ENCODE measurements around the gene ATP6V0E2.

The ATP6V0E2 gene

GRCh38 chr7:149846021-149846420 is 27.7 kb upstream of the ATP6V0E2 start:
- TF ChIP-seq CTCF (IDR thresholded peaks at IDR 0.05; ENCODE audit: low read depth, low read length, poor library complexity, severe bottlenecking): no peak
- TF ChIP-seq EZH2phosphoT487 (IDR thresholded peaks at IDR 0.05; ENCODE audit: borderline replicate concordance, low read length): no peak
- Histone ChIP-seq H3K27ac (ENCODE audit: low read depth, low read length) (no peak overlapping the region), H3K4me2 (ENCODE audit: low read length) (no peak overlapping the region), H3K36me3 (ENCODE audit: control insufficient read depth, low read length) (no peaks in the 10 kb centered on the region), H3K9me3 (ENCODE audit: control insufficient read depth, insufficient read depth, low read length) (no peaks in the 10 kb centered on the region), H3K4me3 (ENCODE audit: low read length) (no peak overlapping the region), H3K4me1 (ENCODE audit: control insufficient read depth, low read length) (peaks cover 11% of the 10 kb centered on the region), H3K79me2 (ENCODE audit: control insufficient read depth, low read length) (no peaks in the 10 kb centered on the region), H4K20me1 (ENCODE audit: control insufficient read depth, insufficient read depth, low read depth, low read length) (no peaks in the 10 kb centered on the region), H3K9me2 (replicated peaks; ENCODE audit: control insufficient read depth, low read length) (no peaks in the 10 kb centered on the region), H3F3A (ENCODE audit: control insufficient read depth, insufficient read depth) (no peaks in the 10 kb centered on the region; the same call in none of the 2 replicates), H3K27me3 (ENCODE audit: control insufficient read depth, low read length) (peaks cover 5% of the 10 kb centered on the region; the same call in 1 of the 2 replicates)

GRCh38 chr7:149846436-149847046 is 27.2 kb upstream of the ATP6V0E2 start:
- no peaks in the 10 kb centered on the region; the same call in none of the 2 replicates for H3F3A ChIP-seq (ENCODE audit: control insufficient read depth, insufficient read depth)
- peaks cover 11% of the 10 kb centered on the region for H3K4me1 ChIP-seq (ENCODE audit: control insufficient read depth, low read length)
- no peak overlapping the region for H3K27ac ChIP-seq (ENCODE audit: low read depth, low read length)
- peaks cover 5% of the 10 kb centered on the region; the same call in 1 of the 2 replicates for H3K27me3 ChIP-seq (ENCODE audit: control insufficient read depth, low read length)
- TF ChIP-seq EZH2phosphoT487 (IDR thresholded peaks at IDR 0.05; ENCODE audit: borderline replicate concordance, low read length): no peak
- no peak for TF ChIP-seq CTCF (IDR thresholded peaks at IDR 0.05; ENCODE audit: low read depth, low read length, poor library complexity, severe bottlenecking)
- peak overlapping the region; percentile 2; the same call in 1 of the 2 replicates for H3K4me2 ChIP-seq (ENCODE audit: low read length)
- no peaks in the 10 kb centered on the region for H4K20me1 ChIP-seq (ENCODE audit: control insufficient read depth, insufficient read depth, low read depth, low read length)
- no peak overlapping the region for H3K4me3 ChIP-seq (ENCODE audit: low read length)
- no peaks in the 10 kb centered on the region for H3K9me2 ChIP-seq (replicated peaks; ENCODE audit: control insufficient read depth, low read length)
- H3K36me3 ChIP-seq (ENCODE audit: control insufficient read depth, low read length): no peaks in the 10 kb centered on the region
- no peaks in the 10 kb centered on the region for H3K9me3 ChIP-seq (ENCODE audit: control insufficient read depth, insufficient read depth, low read length)
- no peaks in the 10 kb centered on the region for H3K79me2 ChIP-seq (ENCODE audit: control insufficient read depth, low read length)

- Histone ChIP-seq H3K4me2 (ENCODE audit: low read length) (no peak overlapping the region), H3K27me3 (ENCODE audit: control insufficient read depth, low read length) (no peaks in the 10 kb centered on the region)
These were observed 24.6 kb upstream of the ATP6V0E2 start for GRCh38 chr7:149849174-149849573.

More at GRCh38 chr7:149849174-149849573, 24.6 kb upstream of the ATP6V0E2 start:
- H3K79me2 ChIP-seq (ENCODE audit: control insufficient read depth, low read length): no peaks in the 10 kb centered on the region
- H3K27ac ChIP-seq (ENCODE audit: low read depth, low read length): no peak overlapping the region
- no peaks in the 10 kb centered on the region; the same call in 1 of the 2 replicates for H3F3A ChIP-seq (ENCODE audit: control insufficient read depth, insufficient read depth)
- no peak for TF ChIP-seq CTCF (IDR thresholded peaks at IDR 0.05; ENCODE audit: low read depth, low read length, poor library complexity, severe bottlenecking)
- no peak for TF ChIP-seq EZH2phosphoT487 (IDR thresholded peaks at IDR 0.05; ENCODE audit: borderline replicate concordance, low read length)
- H3K36me3 ChIP-seq (ENCODE audit: control insufficient read depth, low read length): no peaks in the 10 kb centered on the region
- H3K4me1 ChIP-seq (ENCODE audit: control insufficient read depth, low read length): peaks cover 11% of the 10 kb centered on the region
- H4K20me1 ChIP-seq (ENCODE audit: control insufficient read depth, insufficient read depth, low read depth, low read length): no peaks in the 10 kb centered on the region
- H3K4me3 ChIP-seq (ENCODE audit: low read length): no peak overlapping the region
- H3K9me2 ChIP-seq (replicated peaks; ENCODE audit: control insufficient read depth, low read length): no peaks in the 10 kb centered on the region
- no peaks in the 10 kb centered on the region for H3K9me3 ChIP-seq (ENCODE audit: control insufficient read depth, insufficient read depth, low read length)

Data from DOHH2 (cell line).